HG03575 (cell line): ENCODE data around the gene OGDH.

Experiments used
- ATAC-seq: cut with Tn5 transposase; IDR thresholded peaks from one replicate; pipeline ENCODE4 v1.9.1; 2021; ENCODE audit not compliant: unreplicated experiment, insufficient number of reproducible peaks, low FRiP score; ENCODE audit errors: extremely low read depth

OGDH gene

DNA sequence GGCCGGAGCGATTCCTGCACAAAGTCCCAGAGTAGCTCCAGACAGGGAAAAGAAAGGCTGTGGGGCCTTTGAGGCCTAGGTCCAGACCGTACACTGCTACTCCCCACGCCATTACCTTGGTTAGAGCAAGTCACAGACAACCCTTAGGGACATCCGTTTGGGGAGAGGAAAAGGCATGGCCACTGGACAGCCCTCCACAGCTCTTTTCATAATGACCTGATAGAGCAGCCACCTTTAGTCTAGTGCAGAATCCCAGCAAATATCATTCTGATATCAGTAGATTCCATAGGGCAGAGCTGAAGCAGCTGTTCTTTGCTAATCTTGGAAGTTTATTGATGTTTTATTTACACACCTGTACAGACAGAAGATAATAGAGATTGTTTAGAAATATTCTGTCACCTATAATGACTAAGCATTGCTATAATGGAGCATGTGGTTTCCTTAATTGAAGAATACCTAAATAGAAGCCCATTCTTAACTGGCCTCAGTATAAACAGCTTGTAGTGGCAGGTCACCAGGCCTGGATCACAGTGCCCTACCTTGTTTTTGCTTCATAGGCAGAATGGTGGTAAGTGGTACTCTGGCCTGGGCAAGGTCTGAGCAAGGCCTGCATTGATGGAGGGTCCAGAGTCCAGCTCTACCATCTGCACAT is 27.9 kb downstream of the OGDH start:
- ATAC-seq: no peak

GRCh38 chr7:44634839-44635591 is 28.6 kb downstream of the OGDH start:
- no peak for ATAC-seq

- no peak for ATAC-seq
These were observed 29.7 kb downstream of the OGDH start for GRCh38 chr7:44636041-44636584.

DNA sequence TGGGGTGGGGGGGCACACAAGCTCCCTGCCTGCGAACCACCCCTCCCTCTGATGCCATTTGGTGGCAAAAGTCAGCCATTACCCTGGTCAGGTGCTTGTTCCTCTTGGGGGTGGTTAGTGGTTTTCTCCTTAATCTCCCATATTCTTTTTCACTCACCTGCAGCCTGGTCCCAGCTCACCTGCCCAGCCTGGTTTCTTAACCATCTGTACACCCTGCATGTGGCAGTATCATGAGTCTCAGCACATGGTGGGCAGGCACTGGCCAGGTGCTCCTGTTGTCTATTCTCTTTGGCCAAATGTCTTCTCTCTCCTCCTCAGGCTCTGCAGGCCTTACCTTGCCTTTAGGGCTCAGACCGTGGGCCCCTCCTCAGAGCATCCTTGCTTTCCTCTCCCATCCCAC is 30.5 kb downstream of the OGDH start:
- no peak for ATAC-seq

DNA sequence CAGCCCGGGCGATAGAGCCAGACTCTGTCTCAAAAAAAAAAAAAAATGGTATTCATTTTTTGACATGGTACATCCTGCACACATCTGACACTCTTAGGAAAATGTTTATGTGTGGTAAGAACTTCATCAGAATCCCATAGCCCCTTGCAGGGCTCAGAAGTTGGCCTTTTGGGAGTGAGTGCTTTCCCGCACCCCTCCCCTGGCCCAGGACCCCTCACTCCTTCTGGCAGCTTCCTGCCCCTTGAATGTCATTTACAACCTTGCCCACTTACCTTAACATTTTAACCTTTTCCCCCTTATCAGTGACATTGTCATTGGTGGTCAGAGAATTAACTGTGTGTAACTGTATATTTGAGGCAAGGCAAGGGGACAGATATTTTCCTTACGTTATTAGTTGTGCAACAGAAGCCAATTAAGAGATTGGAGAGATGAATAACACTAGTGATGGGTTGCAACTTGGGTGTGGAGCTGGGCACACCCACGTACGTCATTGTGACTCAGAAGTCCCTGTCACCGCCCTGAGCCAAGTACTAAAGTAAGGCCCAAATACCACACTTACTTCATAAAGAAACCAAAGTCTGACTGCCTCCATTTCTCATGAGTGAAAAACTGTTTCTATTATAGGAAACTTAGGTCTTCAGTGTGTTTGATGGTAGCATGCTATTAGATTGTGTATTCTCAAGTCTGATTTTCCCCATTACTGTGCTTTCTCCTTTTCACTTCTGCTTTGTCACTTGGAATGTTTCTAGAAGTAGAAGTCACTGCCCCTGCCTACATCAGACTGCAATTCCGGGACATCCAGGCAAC is 31.6 kb downstream of the OGDH start:
- ATAC-seq: peak; percentile 32

- ATAC-seq: no peak
These were observed 32.5 kb downstream of the OGDH start for GRCh38 chr7:44638611-44639557.

DNA sequence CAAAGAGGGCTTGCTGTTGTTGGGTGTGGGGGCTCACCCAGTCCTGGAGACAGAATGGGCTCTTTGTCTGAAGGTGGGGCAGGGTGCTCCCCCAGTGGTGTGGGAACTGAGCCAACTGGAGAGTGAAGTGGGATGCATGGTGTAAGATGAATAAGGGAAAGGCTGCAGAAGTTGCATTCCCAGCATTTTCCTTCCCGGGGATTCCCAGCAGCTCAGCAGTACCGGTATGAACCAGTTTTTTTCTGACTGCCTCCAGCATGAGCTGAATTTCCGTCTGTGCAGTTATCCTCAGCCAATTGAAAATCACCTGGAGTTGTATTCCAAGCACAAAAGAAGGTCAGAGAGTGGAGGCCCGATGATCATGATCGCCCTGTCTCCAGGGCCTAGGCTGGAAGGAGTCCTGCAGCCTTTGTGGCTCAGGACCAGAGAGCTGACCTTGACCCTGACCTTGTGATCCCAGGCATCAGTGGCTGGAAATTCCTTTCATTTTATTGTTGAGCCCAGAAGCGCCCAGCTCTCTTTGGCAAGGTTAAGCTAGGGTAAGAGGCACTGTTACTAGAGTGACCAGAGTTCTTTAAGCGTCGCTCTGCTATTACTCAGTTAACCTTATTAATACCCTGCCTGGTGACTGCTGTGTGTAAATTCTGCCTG is 33.4 kb downstream of the OGDH start:
- ATAC-seq: no peak

DNA sequence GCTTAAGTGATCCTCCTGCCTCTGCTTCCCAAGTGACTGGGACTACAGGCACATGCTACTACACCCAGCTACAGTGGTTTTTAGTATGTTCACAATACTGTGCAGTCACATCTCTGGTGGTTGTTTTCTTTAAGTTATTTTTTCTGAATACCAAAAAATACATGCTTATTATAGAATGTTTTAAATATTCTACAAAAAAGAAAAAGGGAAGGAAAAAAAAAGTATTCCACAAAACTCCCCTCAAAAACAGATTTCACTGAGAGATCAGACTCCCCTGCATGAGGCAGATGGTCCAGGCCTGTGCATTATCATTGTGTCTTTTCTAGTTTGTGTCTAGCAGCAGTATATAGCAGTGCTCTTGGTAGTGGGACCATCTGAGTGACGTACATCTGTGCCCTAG is 36.8 kb downstream of the OGDH start:
- ATAC-seq: no peak

DNA sequence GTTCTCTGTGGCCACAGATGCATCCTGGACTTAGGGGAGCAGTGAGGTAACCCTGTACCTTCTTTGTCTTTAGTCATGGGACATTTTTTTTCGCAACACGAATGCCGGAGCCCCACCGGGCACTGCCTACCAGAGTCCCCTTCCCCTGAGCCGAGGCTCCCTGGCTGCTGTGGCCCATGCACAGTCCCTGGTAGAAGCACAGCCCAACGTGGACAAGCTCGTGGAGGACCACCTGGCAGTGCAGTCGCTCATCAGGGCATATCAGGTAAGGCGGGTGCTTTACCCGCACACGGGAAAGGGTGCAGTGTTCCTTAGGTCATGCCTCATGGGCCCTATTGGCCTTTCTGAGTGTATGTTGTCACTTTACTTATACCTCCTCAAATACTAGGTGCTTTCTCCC is 38.8 kb downstream of the OGDH start:
- no peak for ATAC-seq

DNA sequence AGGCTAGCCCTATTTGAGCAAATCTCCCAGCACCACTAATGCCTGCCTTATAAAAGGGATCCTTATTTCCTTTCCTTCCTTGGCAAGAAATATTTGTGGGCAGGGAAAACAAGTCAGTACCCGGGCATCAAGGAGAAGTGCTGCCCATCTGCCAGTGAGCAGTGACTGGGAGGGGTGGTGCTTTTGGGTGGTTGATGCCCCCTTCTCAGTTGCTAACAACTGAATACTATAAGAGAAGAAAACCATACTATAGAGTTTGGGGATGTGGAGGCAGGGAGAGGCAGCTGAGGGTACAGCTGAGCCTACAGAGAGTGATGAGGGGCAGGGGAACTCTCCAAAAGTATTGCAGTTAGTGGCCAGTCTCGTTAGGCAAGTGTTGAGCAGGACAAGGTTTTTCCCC is 39.3 kb downstream of the OGDH start:
- ATAC-seq: no peak

GRCh38 chr7:44646176-44646920 is 39.9 kb downstream of the OGDH start:
- ATAC-seq: no peak

- ATAC-seq: no peak
These were observed 40.7 kb downstream of the OGDH start for GRCh38 chr7:44646921-44647636.

- ATAC-seq: no peak
These were observed 41.7 kb downstream of the OGDH start for GRCh38 chr7:44647981-44648714.

GRCh38 chr7:44650242-44650641 is 43.8 kb downstream of the OGDH start:
- ATAC-seq: no peak

GRCh38 chr7:44650772-44651171 is 44.3 kb downstream of the OGDH start:
- ATAC-seq: no peak

DNA sequence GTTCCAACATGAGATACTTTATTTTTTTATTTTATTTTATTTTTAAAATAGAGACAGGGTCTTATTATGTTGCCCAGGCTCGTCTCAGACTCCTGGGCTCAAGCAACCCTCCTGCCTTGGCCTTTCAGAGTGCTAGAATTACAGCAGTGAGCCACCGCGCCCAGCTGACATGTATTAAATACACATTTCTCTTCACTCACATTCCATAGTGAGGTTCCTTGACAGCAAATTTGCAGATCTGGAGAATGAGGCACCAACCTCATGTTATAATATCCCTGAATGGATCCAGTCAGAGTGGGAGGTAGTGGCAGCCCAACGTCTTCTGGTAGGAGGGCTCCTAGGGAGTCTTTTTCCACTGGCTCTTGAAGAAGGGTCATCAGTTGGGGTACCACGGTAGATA is 46.1 kb downstream of the OGDH start:
- no peak for ATAC-seq
